Measurements from ENCODE around the gene CHD6.

The CHD6 gene

GRCh38 chr20:41373931-41374920 is 244.0 kb downstream of the CHD6 start:
- H3K9me3 ChIP-seq (ENCODE audit: control insufficient read depth, insufficient read depth, low read length) = no peaks in the 10 kb centered on the region; the same call in 1 of the 2 replicates
- H3K9ac ChIP-seq (ENCODE audit: low read depth, low read length) = no peak overlapping the region
- H3K36me3 ChIP-seq (ENCODE audit: insufficient read depth, low read length) = no peaks in the 10 kb centered on the region
- H3K4me1 ChIP-seq (ENCODE audit: insufficient read depth, low read length) = no peaks in the 10 kb centered on the region; the same call in 1 of the 2 replicates

- no peaks in the 10 kb centered on the region; the same call in 1 of the 2 replicates for H3K9me3 ChIP-seq (ENCODE audit: control insufficient read depth, insufficient read depth, low read length)
- no peaks in the 10 kb centered on the region; the same call in 1 of the 2 replicates for H3K4me1 ChIP-seq (ENCODE audit: insufficient read depth, low read length)
- H3K36me3 ChIP-seq (ENCODE audit: insufficient read depth, low read length) = no peaks in the 10 kb centered on the region
These were observed 244.9 kb downstream of the CHD6 start for GRCh38 chr20:41373251-41373783.

GRCh38 chr20:41371371-41371770 is 246.8 kb downstream of the CHD6 start:
- Histone ChIP-seq H3K4me1 (ENCODE audit: insufficient read depth, low read length) (no peaks in the 10 kb centered on the region; the same call in 1 of the 2 replicates), H3K9me3 (ENCODE audit: control insufficient read depth, insufficient read depth, low read length) (no peaks in the 10 kb centered on the region; the same call in 1 of the 2 replicates), H3K36me3 (ENCODE audit: insufficient read depth, low read length) (no peaks in the 10 kb centered on the region), H3K9ac (ENCODE audit: low read depth, low read length) (no peak overlapping the region)

More at GRCh38 chr20:41373251-41373783, 244.9 kb downstream of the CHD6 start:
- no peak overlapping the region for H3K9ac ChIP-seq (ENCODE audit: low read depth, low read length)

- Histone ChIP-seq H3K36me3 (ENCODE audit: insufficient read depth, low read length) (no peaks in the 10 kb centered on the region), H3K4me1 (ENCODE audit: insufficient read depth, low read length) (no peaks in the 10 kb centered on the region), H3K9me3 (ENCODE audit: control insufficient read depth, insufficient read depth, low read length) (no peaks in the 10 kb centered on the region; the same call in 1 of the 2 replicates), H3K9ac (ENCODE audit: low read depth, low read length) (no peak overlapping the region)
These were observed 248.0 kb downstream of the CHD6 start for GRCh38 chr20:41370176-41370575.

- Histone ChIP-seq H3K36me3 (ENCODE audit: insufficient read depth, low read length) (no peaks in the 10 kb centered on the region), H3K4me1 (ENCODE audit: insufficient read depth, low read length) (no peaks in the 10 kb centered on the region), H3K9me3 (ENCODE audit: control insufficient read depth, insufficient read depth, low read length) (no peaks in the 10 kb centered on the region; the same call in 1 of the 2 replicates), H3K9ac (ENCODE audit: low read depth, low read length) (no peak overlapping the region)
These were observed 248.5 kb downstream of the CHD6 start for GRCh38 chr20:41369673-41370072.

GRCh38 chr20:41367956-41368355 is 250.2 kb downstream of the CHD6 start:
- Histone ChIP-seq H3K9me3 (ENCODE audit: control insufficient read depth, insufficient read depth, low read length) (no peaks in the 10 kb centered on the region; the same call in 1 of the 2 replicates), H3K9ac (ENCODE audit: low read depth, low read length) (no peak overlapping the region), H3K4me1 (ENCODE audit: insufficient read depth, low read length) (no peaks in the 10 kb centered on the region), H3K36me3 (ENCODE audit: insufficient read depth, low read length) (no peaks in the 10 kb centered on the region)

- H3K9me3 ChIP-seq (ENCODE audit: control insufficient read depth, insufficient read depth, low read length) = no peaks in the 10 kb centered on the region; the same call in 1 of the 2 replicates
- no peaks in the 10 kb centered on the region for H3K4me1 ChIP-seq (ENCODE audit: insufficient read depth, low read length)
- H3K36me3 ChIP-seq (ENCODE audit: insufficient read depth, low read length) = no peaks in the 10 kb centered on the region
- H3K9ac ChIP-seq (ENCODE audit: low read depth, low read length) = peak overlapping the region; percentile 75; the same call in 1 of the 2 replicates
These were observed 250.8 kb downstream of the CHD6 start for GRCh38 chr20:41367393-41367695.

- Histone ChIP-seq H3K9ac (ENCODE audit: low read depth, low read length) (peak within 1 kb of the TSS; percentile 75), H3K36me3 (ENCODE audit: insufficient read depth, low read length) (no peaks in the 10 kb centered on the region), H3K4me1 (ENCODE audit: insufficient read depth, low read length) (no peaks in the 10 kb centered on the region), H3K9me3 (ENCODE audit: control insufficient read depth, insufficient read depth, low read length) (no peaks in the 10 kb centered on the region; the same call in 1 of the 2 replicates)
These were observed 251.4 kb downstream of the CHD6 start, which contains the start of gene EMILIN3 for GRCh38 chr20:41366546-41367392. Gene EMILIN3, minus strand, starts transcription at chr20:41366818. Its CDS starts 184 bp downstream, at chr20:41366634.

GRCh38 chr20:41365777-41366545 is 252.2 kb downstream of the CHD6 start:
- Histone ChIP-seq H3K9me3 (ENCODE audit: control insufficient read depth, insufficient read depth, low read length) (no peaks in the 10 kb centered on the region; the same call in 1 of the 2 replicates), H3K9ac (ENCODE audit: low read depth, low read length) (peak overlapping the region; percentile 45), H3K36me3 (ENCODE audit: insufficient read depth, low read length) (no peaks in the 10 kb centered on the region), H3K4me1 (ENCODE audit: insufficient read depth, low read length) (no peaks in the 10 kb centered on the region)

- Histone ChIP-seq H3K36me3 (ENCODE audit: insufficient read depth, low read length) (no peaks in the 10 kb centered on the region), H3K9me3 (ENCODE audit: control insufficient read depth, insufficient read depth, low read length) (no peaks in the 10 kb centered on the region)
These were observed 253.0 kb downstream of the CHD6 start for GRCh38 chr20:41364967-41365765.

GRCh38 chr20:41364236-41364855 is 253.8 kb downstream of the CHD6 start:
- Histone ChIP-seq H3K9ac (ENCODE audit: low read depth, low read length) (no peak overlapping the region), H3K9me3 (ENCODE audit: control insufficient read depth, insufficient read depth, low read length) (no peaks in the 10 kb centered on the region), H3K4me1 (ENCODE audit: insufficient read depth, low read length) (no peaks in the 10 kb centered on the region), H3K36me3 (ENCODE audit: insufficient read depth, low read length) (no peaks in the 10 kb centered on the region)

More at GRCh38 chr20:41364967-41365765, 253.0 kb downstream of the CHD6 start:
- Histone ChIP-seq H3K9ac (ENCODE audit: low read depth, low read length) (no peak overlapping the region), H3K4me1 (ENCODE audit: insufficient read depth, low read length) (no peaks in the 10 kb centered on the region)

GRCh38 chr20:41363601-41364000 is 254.6 kb downstream of the CHD6 start:
- Histone ChIP-seq H3K4me1 (ENCODE audit: insufficient read depth, low read length) (no peaks in the 10 kb centered on the region), H3K9ac (ENCODE audit: low read depth, low read length) (no peak overlapping the region), H3K9me3 (ENCODE audit: control insufficient read depth, insufficient read depth, low read length) (no peaks in the 10 kb centered on the region), H3K36me3 (ENCODE audit: insufficient read depth, low read length) (no peaks in the 10 kb centered on the region)
